PC-9 (cell line): Measurements from ENCODE around the gene SLC7A4. TPM values are rescaled to one million over a fixed set of nuclear protein-coding genes. Genes with fewer than 3 reads are reported as not detected.
"Not testable (repeated sequence)": the region's sequence is repeated elsewhere in the genome, so short reads cannot be mapped to it uniquely, and the experiment has no call there.

ENCODE experiments used
- BruUV-seq: library from RNA; stranded (reverse); fragments of 400-500 nt; replicated peaks from 2 replicates; lab custom pipeline; 2021; lab: Mats Ljungman, UMichigan
- CTCF ChIA-PET: fragments of 300-600 bp; sonication (Branson Sonifier 250); formaldehyde crosslinking; loops from one replicate; lab custom pipeline; 2022; ENCODE audit warnings: antibody characterized with exemption; lab: Charles Lee
- POLR2A ChIA-PET: fragments of 300-600 bp; sonication (Branson Sonifier 250); formaldehyde crosslinking; loops from one replicate; lab custom pipeline; 2022; ENCODE audit warnings: antibody characterized with exemption; ENCODE audit not compliant: unreplicated experiment; lab: Charles Lee
- DNase-seq, 2 experiments: peaks; one replicate each; pipeline versions ENCODE4 v3.0.0 to v3.0.0-alpha.2; 2015 to 2022; ENCODE audit warnings: mixed read lengths in 1 of 2
- H2AFZ ChIP-seq: fragments of 200-600 bp; sonication (generic); 2 replicates; pipeline ENCODE4 v1.8.1; 2017; ENCODE audit warnings: antibody characterized with exemption
- H3F3A ChIP-seq: fragments of 200-600 bp; sonication (generic); 2 replicates; pipeline ENCODE4 v1.8.1; 2017; ENCODE audit warnings: antibody characterized with exemption, mild to moderate bottlenecking, low read depth; ENCODE audit not compliant: insufficient read depth
- H3K27ac ChIP-seq: fragments of 200-600 bp; sonication (generic); 2 replicates; pipeline ENCODE4 v1.6.1; 2016; ENCODE audit warnings: mixed run types
- H3K27me3 ChIP-seq: fragments of 200-600 bp; sonication (generic); 2 replicates; pipeline ENCODE4 v1.6.1; 2016; ENCODE audit warnings: low read depth, mixed run types; ENCODE audit not compliant: insufficient read depth
- H3K36me3 ChIP-seq: fragments of 200-600 bp; sonication (generic); 2 replicates; pipeline ENCODE4 v1.6.1; 2016; ENCODE audit warnings: low read depth, mixed run types
- H3K4me1 ChIP-seq: fragments of 200-600 bp; sonication (generic); replicated peaks from 2 replicates; pipeline ENCODE4 v1.6.1; 2016; ENCODE audit warnings: mixed run types; ENCODE audit not compliant: insufficient read depth
- H3K4me2 ChIP-seq: fragments of 200-600 bp; sonication (generic); 2 replicates; pipeline ENCODE4 v1.6.1; 2017; ENCODE audit warnings: mixed run types
- H3K4me3 ChIP-seq: fragments of 200-600 bp; sonication (generic); 2 replicates; pipeline ENCODE4 v1.6.1; 2016; ENCODE audit warnings: mixed run types
- H3K79me2 ChIP-seq: fragments of 200-600 bp; sonication (generic); 2 replicates; pipeline ENCODE4 v1.6.1; 2017; ENCODE audit warnings: low read depth, mixed run types
- H3K9me2 ChIP-seq: fragments of 200-600 bp; sonication (generic); 2 replicates; pipeline ENCODE4 v1.8.1; 2017; ENCODE audit warnings: mild to moderate bottlenecking; ENCODE audit not compliant: insufficient read depth
- H3K9me3 ChIP-seq: fragments of 200-600 bp; sonication (generic); 2 replicates; pipeline ENCODE4 v1.8.1; 2016; ENCODE audit warnings: low read depth; ENCODE audit not compliant: insufficient read depth
- H4K20me1 ChIP-seq: fragments of 200-600 bp; sonication (generic); 2 replicates; pipeline ENCODE4 v1.8.1; 2017; ENCODE audit not compliant: insufficient read depth
- CTCF ChIP-seq: fragments of 200-600 bp; sonication (generic); conservative IDR thresholded peaks from 2 replicates; pipeline ENCODE4 v1.6.1; 2017; ENCODE audit warnings: mixed run types, antibody characterized with exemption, mild to moderate bottlenecking, moderate library complexity
- EZH2 ChIP-seq: fragments of 200-600 bp; sonication (generic); IDR thresholded peaks from 2 replicates; pipeline ENCODE4 v1.8.0; 2017; ENCODE audit warnings: antibody characterized with exemption, low read depth
- intact Hi-C: fragments of 100-400 bp; cut with micrococcal nuclease; formaldehyde crosslinking; loops from one replicate; pipeline ENCODE4 v1.10.0; 2022; ENCODE audit not compliant: unreplicated experiment
- total RNA-seq: library from RNA; stranded (reverse); gene quantifications from 2 replicates; pipeline ENCODE4 v1.2.3, GENCODE V29; 2021

Gene SLC7A4
- total RNA-seq, 1 experiment from 2014 or later = not detected

GRCh38 chr22:21067075-21067900, 34.9 kb upstream of the SLC7A4 start:
- no peak for DNase-seq
- H3K27me3 ChIP-seq = no peaks in the 10 kb centered on the region
- H3K9me3 ChIP-seq = no peaks in the 10 kb centered on the region
- H3K4me1 ChIP-seq = no peaks in the 10 kb centered on the region; the same call in 1 of the 2 replicates
- no peak overlapping the region for H3K27ac ChIP-seq
- no peaks in the 10 kb centered on the region for H3K36me3 ChIP-seq
- no peak overlapping the region for H3K4me2 ChIP-seq
- BruUV-seq = no TSS peak
- TF ChIP-seq CTCF = no peak
- no peak for TF ChIP-seq EZH2
- no peak overlapping the region for H3K4me3 ChIP-seq
- H2AFZ ChIP-seq = no peak overlapping the region
- ChIA-PET POLR2A (no interaction called here), CTCF (no interaction called here)
- no peaks in the 10 kb centered on the region for H3K9me2 ChIP-seq
- no peaks in the 10 kb centered on the region for H3K79me2 ChIP-seq
- intact Hi-C loops = no loop called here
- H4K20me1 ChIP-seq = no peaks in the 10 kb centered on the region
- H3F3A ChIP-seq = no peaks in the 10 kb centered on the region

GRCh38 chr22:21064917-21065864, 32.8 kb upstream of the SLC7A4 start:
- Histone ChIP-seq H3K9me2 (no peaks in the 10 kb centered on the region), H3F3A (no peaks in the 10 kb centered on the region), H3K4me1 (no peaks in the 10 kb centered on the region), H3K79me2 (no peaks in the 10 kb centered on the region), H4K20me1 (no peaks in the 10 kb centered on the region), H3K4me3 (no peak overlapping the region), H3K27ac (no peak overlapping the region), H3K4me2 (no peak overlapping the region), H3K27me3 (no peaks in the 10 kb centered on the region), H2AFZ (no peak overlapping the region), H3K36me3 (no peaks in the 10 kb centered on the region), H3K9me3 (no peaks in the 10 kb centered on the region)
- ChIA-PET CTCF (interaction anchor here (0.7 kb wide), 1 partner anchor 179 kb away, joined by 3 read pairs; no protein-coding TSS in a partner anchor), POLR2A (interaction anchor here (0.6 kb wide), 2 partner anchors 63 to 1115 kb away, joined by 8 read pairs; partner anchors contain the start of gene THAP7)
- no TSS peak for BruUV-seq
- peak in 1 of 2 experiments; percentile 68 for DNase-seq
- intact Hi-C loops = no loop called here
- TF ChIP-seq CTCF = no peak
- TF ChIP-seq EZH2 = no peak

- H3K9me3 ChIP-seq, H3K9me2 ChIP-seq, H3K4me1 ChIP-seq, H4K20me1 ChIP-seq, DNase-seq, H3K79me2 ChIP-seq, H3K27ac ChIP-seq, H3K4me3 ChIP-seq, POLR2A ChIA-PET, H3K27me3 ChIP-seq, H2AFZ ChIP-seq, intact Hi-C loops, H3K4me2 ChIP-seq, H3F3A ChIP-seq, BruUV-seq, H3K36me3 ChIP-seq: not testable (repeated sequence)
- CTCF ChIA-PET = interaction anchor here (0.7 kb wide), 1 partner anchor 179 kb away, joined by 3 read pairs; no protein-coding TSS in a partner anchor
Observed at GRCh38 chr22:21064425-21064824, 32.1 kb upstream of the SLC7A4 start.

- H3K27me3 ChIP-seq, H4K20me1 ChIP-seq, BruUV-seq, POLR2A ChIA-PET, H2AFZ ChIP-seq, H3F3A ChIP-seq, H3K4me1 ChIP-seq, H3K9me3 ChIP-seq, H3K27ac ChIP-seq, H3K36me3 ChIP-seq, H3K79me2 ChIP-seq, H3K4me2 ChIP-seq, H3K9me2 ChIP-seq, H3K4me3 ChIP-seq, DNase-seq, intact Hi-C loops: not testable (repeated sequence)
- CTCF ChIA-PET = interaction anchor here (0.6 kb wide), 1 partner anchor 8 kb away, joined by 3 read pairs; no protein-coding TSS in a partner anchor
Observed at GRCh38 chr22:21061660-21062321, 29.4 kb upstream of the SLC7A4 start.

- H3F3A ChIP-seq, H3K36me3 ChIP-seq, H3K79me2 ChIP-seq, H3K9me2 ChIP-seq, H3K4me3 ChIP-seq, POLR2A ChIA-PET, H3K9me3 ChIP-seq, H3K27me3 ChIP-seq, H3K4me2 ChIP-seq, H2AFZ ChIP-seq, H3K4me1 ChIP-seq, H3K27ac ChIP-seq, H4K20me1 ChIP-seq, BruUV-seq, CTCF ChIA-PET, intact Hi-C loops, DNase-seq: not testable (repeated sequence)
Observed at GRCh38 chr22:21060363-21060762, 28.0 kb upstream of the SLC7A4 start.
